Upper lobe of right lung (tissue), 1 donor: ENCODE results near the gene STK39. TPM values are rescaled to one million over a fixed set of nuclear protein-coding genes. Genes with fewer than 3 reads are reported as not detected.
A peak's percentile ranks its signal among the peaks of the same experiment; 100 is the strongest.

Experiments
- ATAC-seq: fragments of 200-7000 bp; cut with Tn5 transposase; one replicate; pipeline ENCODE4 v1.9.1; 2020; ENCODE audit warnings: mild to moderate bottlenecking, moderate library complexity
- DNase-seq: peaks from one replicate; pipeline ENCODE4 v3.0.0-alpha.2; 2020
- H3K27ac ChIP-seq: fragments of 200-600 bp; one replicate; pipeline ENCODE4 v1.8.0; 2022
- H3K27me3 ChIP-seq: fragments of 200-600 bp; one replicate; pipeline ENCODE4 v1.8.0; 2022; ENCODE audit warnings: mild to moderate bottlenecking
- H3K36me3 ChIP-seq: fragments of 200-600 bp; one replicate; pipeline ENCODE4 v1.8.0; 2022
- H3K4me1 ChIP-seq: fragments of 200-600 bp; one replicate; pipeline ENCODE4 v1.8.0; 2022
- H3K4me3 ChIP-seq: fragments of 200-600 bp; one replicate; pipeline ENCODE4 v1.8.0; 2022; ENCODE audit warnings: mild to moderate bottlenecking
- H3K9me3 ChIP-seq: fragments of 200-600 bp; one replicate; pipeline ENCODE4 v1.8.0; 2022
- CTCF ChIP-seq: fragments of 200-600 bp; IDR thresholded peaks from one replicate; pipeline ENCODE4 v1.8.0; 2022; ENCODE audit warnings: antibody characterized with exemption
- intact Hi-C: fragments of 100-400 bp; cut with DNase I; formaldehyde crosslinking; loops from one replicate; pipeline ENCODE4 v1.11.0; 2022
- total RNA-seq: library from RNA; stranded (reverse); fragmentation: NEBNext Ultra II Directional; extraction: Animal tissue kit (Norgen Biotek cat#: 25700); gene quantifications from one replicate; pipeline ENCODE4 v1.2.1, GENCODE V29; 2021
- donor health status: DM: no; HTN: yes; CAD: no; lungs with severe emphysema.

The STK39 gene
- total RNA-seq, 1 donor from 2014 or later: 13.2 TPM

GRCh38 chr2:168025487-168026202, 221.8 kb downstream of the STK39 start:
- intact Hi-C loops: no loop called here
- ATAC-seq: peak; percentile 61
- no peaks in the 10 kb centered on the region for H3K36me3 ChIP-seq
- no peaks in the 10 kb centered on the region for H3K9me3 ChIP-seq
- H3K4me3 ChIP-seq: no peak overlapping the region
- DNase-seq: no peak
- H3K27me3 ChIP-seq: no peaks in the 10 kb centered on the region
- no peak for TF ChIP-seq CTCF
- no peaks in the 10 kb centered on the region for H3K4me1 ChIP-seq
- no peak overlapping the region for H3K27ac ChIP-seq

- no peaks in the 10 kb centered on the region for H3K4me1 ChIP-seq
- H3K27ac ChIP-seq: no peak overlapping the region
- no peaks in the 10 kb centered on the region for H3K9me3 ChIP-seq
- no peak for ATAC-seq
- no peak for TF ChIP-seq CTCF
- no peaks in the 10 kb centered on the region for H3K36me3 ChIP-seq
- DNase-seq: no peak
- H3K27me3 ChIP-seq: no peaks in the 10 kb centered on the region
- intact Hi-C loops: no loop called here
- no peak overlapping the region for H3K4me3 ChIP-seq
Measured at GRCh38 chr2:168024459-168024858, 222.9 kb downstream of the STK39 start.

- DNase-seq (no peak), ATAC-seq (no peak)
- Histone ChIP-seq H3K4me1 (no peaks in the 10 kb centered on the region), H3K27me3 (no peaks in the 10 kb centered on the region), H3K27ac (no peak overlapping the region), H3K36me3 (no peaks in the 10 kb centered on the region), H3K4me3 (no peak overlapping the region), H3K9me3 (no peaks in the 10 kb centered on the region)
- intact Hi-C loops: no loop called here
- TF ChIP-seq CTCF: no peak
Measured at GRCh38 chr2:168021800-168022587, 225.4 kb downstream of the STK39 start.

GRCh38 chr2:168015274-168015953, 232.0 kb downstream of the STK39 start:
- ATAC-seq (no peak), DNase-seq (no peak)
- H3K4me1 ChIP-seq: no peaks in the 10 kb centered on the region

GRCh38 chr2:168009900-168010299, 237.5 kb downstream of the STK39 start:
- ATAC-seq (no peak), DNase-seq (no peak)
- TF ChIP-seq CTCF: no peak
- no peak overlapping the region for H3K4me3 ChIP-seq
- intact Hi-C loops: no loop called here
- H3K27ac ChIP-seq: no peak overlapping the region
- H3K9me3 ChIP-seq: no peaks in the 10 kb centered on the region
- H3K27me3 ChIP-seq: no peaks in the 10 kb centered on the region
- H3K4me1 ChIP-seq: peaks cover 6% of the 10 kb centered on the region
- H3K36me3 ChIP-seq: no peaks in the 10 kb centered on the region

More at GRCh38 chr2:168015274-168015953, 232.0 kb downstream of the STK39 start:
- H3K4me3 ChIP-seq: no peak overlapping the region
- no peak for TF ChIP-seq CTCF
- intact Hi-C loops: no loop called here
- H3K9me3 ChIP-seq: no peaks in the 10 kb centered on the region
- no peak overlapping the region for H3K27ac ChIP-seq
- H3K36me3 ChIP-seq: no peaks in the 10 kb centered on the region
- no peaks in the 10 kb centered on the region for H3K27me3 ChIP-seq
